Activated CD4-positive, alpha-beta T cell treated with anti-CD3 and anti-CD28 coated beads for 36 hours (primary cell): ENCODE results near the gene EPB41. TPM values are rescaled to one million over a fixed set of nuclear protein-coding genes. Genes with fewer than 3 reads are reported as not detected.
"Not testable (repeated sequence)": the region's sequence is repeated elsewhere in the genome, so short reads cannot be mapped to it uniquely, and the experiment has no call there.

Experiments used
- ATAC-seq: fragments of 200-7000 bp; cut with Tn5 transposase; one replicate; pipeline ENCODE4 v1.10.0; 2021; ENCODE audit warnings: mild to moderate bottlenecking, moderate library complexity
- CTCF ChIA-PET: fragments of 350-600 bp; sonication (Branson Sonifier 250); formaldehyde crosslinking; loops from one replicate; lab custom pipeline; 2021; ENCODE audit warnings: antibody characterized with exemption; lab: Charles Lee
- POLR2A ChIA-PET: fragments of 350-600 bp; sonication (Branson Sonifier 250); formaldehyde crosslinking; loops from one replicate; lab custom pipeline; 2021; ENCODE audit warnings: antibody characterized with exemption, inconsistent platforms; lab: Charles Lee
- DNase-seq: peaks from one replicate; pipeline ENCODE4 v3.0.0-alpha.2; 2020
- H3K27ac Mint-ChIP-seq: one replicate; pipeline ENCODE4 v1.8.0; 2021; ENCODE audit warnings: mixed read lengths
- H3K27me3 Mint-ChIP-seq: one replicate; pipeline ENCODE4 v1.8.0; 2021; ENCODE audit warnings: mixed read lengths
- H3K36me3 Mint-ChIP-seq: one replicate; pipeline ENCODE4 v1.8.0; 2021; ENCODE audit warnings: low read depth, mixed read lengths
- H3K4me1 Mint-ChIP-seq: one replicate; pipeline ENCODE4 v1.8.0; 2021; ENCODE audit warnings: mixed read lengths
- H3K4me3 Mint-ChIP-seq: one replicate; pipeline ENCODE4 v1.8.0; 2021; ENCODE audit warnings: mild to moderate bottlenecking, moderate library complexity, mixed read lengths
- H3K9me3 Mint-ChIP-seq: one replicate; pipeline ENCODE4 v1.8.0; 2021; ENCODE audit warnings: low read depth, mixed read lengths
- intact Hi-C, 2 experiments: fragments of 100-400 bp; cut with DNase I in 1 of 2; cut with micrococcal nuclease in 1 of 2; formaldehyde crosslinking; loops; one replicate each; pipeline versions ENCODE4 v1.14.2 to v1.15.1; 2022 to 2024; cut with DNase I, micrococcal nuclease
- total RNA-seq, 2 experiments: library from RNA; stranded (reverse); gene quantifications; one replicate each; pipeline ENCODE4 v1.2.3, GENCODE V29; 2021

EPB41 gene
- 100 to 1,000 TPM in 1 of 2 experiments, 10 to 100 TPM in 1; 75.5 to 130 TPM for total RNA-seq

DNA sequence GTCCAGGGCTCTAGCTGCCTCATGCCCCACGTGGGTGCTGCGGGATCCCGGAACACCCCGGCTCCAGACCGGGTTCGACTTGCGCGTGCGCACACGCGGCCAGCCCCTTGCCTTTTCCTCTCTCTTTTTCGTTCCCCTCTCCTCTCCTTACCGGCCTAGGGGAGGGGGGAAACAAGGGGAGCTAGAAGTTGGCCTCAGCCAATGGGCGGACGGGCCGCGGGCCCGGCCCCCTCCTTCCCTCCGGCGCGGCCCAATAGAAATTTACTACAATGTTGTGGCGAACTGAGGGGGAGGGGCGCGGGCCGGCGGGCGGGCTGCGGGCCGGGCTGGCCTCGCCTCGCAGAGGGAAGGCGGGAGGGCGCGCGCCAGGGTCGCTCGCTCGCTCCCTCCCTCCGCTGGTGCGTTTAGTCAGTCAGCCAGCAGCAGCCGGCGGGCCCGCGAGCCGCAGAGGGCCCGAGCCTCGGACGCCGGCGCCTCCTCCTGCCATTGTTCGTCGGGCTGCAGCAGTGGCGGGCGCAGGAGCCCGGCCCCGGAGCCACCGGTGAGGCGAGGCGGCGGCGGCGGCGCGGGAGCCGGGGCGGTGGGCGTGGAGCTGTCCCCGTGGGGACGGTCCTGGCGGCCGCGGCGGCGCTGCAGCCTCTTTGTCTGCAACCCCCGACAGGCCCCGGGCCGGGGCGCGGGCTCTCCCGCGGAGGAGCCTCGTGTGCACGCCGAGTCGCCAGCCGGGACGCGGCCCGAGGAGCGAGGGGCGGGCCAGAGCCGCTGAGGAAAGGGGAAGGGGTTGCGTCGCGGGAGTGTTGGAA, at the start of gene EPB41:
EPB41 (plus strand) TSS at position 342 of the 803 bp plus-strand sequence. CDS start 72,869 bp downstream, outside the sequence.
- Mint-ChIP-seq H3K9me3 (no peaks in the 10 kb centered on the region), H3K36me3 (peaks cover 5% of the 10 kb centered on the region), H3K27ac (peak within 1 kb of the TSS; percentile 93), H3K4me1 (peaks cover 47% of the 10 kb centered on the region), H3K27me3 (no peaks in the 10 kb centered on the region), H3K4me3 (peak within 1 kb of the TSS; percentile 86)
- POLR2A ChIA-PET = interaction anchor here (0.5 to 1.4 kb wide), 10 partner anchors 12 to 529 kb away, joined by 3 to 11 read pairs (median 3); partner anchors contain the start of genes RNU11 and SRSF4
- ATAC-seq (peak; percentile 84), DNase-seq (peak; percentile 94)
- CTCF ChIA-PET = interaction anchor here (0.6 to 2.2 kb wide), 10 partner anchors 10 to 118 kb away, joined by 3 to 13 read pairs (median 4); no protein-coding TSS in a partner anchor
- intact Hi-C loops = loop anchor here (1.0 to 2.0 kb wide), 12 partner anchors 12 to 271 kb away; partner anchors contain the start of genes SRSF4 (in 1 of the 2), TAF12 (in 1 of the 2) and YTHDF2 (in 1 of the 2)

DNA sequence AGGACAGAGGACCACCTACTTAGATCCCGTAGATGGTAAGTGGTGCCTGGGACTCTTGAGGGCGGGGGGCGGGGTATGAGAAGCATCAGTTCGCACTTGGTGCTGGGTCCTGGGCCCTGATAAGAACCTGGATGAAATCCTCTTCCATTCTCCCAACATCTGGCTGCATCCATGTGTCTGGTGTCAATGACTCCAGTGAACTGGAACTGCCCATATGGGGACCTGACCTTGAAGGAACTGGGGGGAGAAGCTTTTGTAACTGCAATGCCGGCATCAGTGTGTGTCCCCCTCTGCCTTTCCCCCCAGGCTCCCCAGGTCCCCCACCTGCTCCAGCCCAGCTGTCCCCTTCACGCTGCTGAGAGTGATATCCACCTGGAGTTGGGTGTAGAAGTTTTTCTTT, 49.7 kb upstream of the EPB41 start:
- H3K27ac Mint-ChIP-seq = no peak overlapping the region
- ChIA-PET CTCF (no interaction called here), POLR2A (no interaction called here)
- no peak for ATAC-seq
- H3K9me3 Mint-ChIP-seq = no peaks in the 10 kb centered on the region
- H3K36me3 Mint-ChIP-seq = no peaks in the 10 kb centered on the region
- no peak for DNase-seq
- no peaks in the 10 kb centered on the region for H3K4me1 Mint-ChIP-seq
- no peak overlapping the region for H3K4me3 Mint-ChIP-seq
- intact Hi-C loops = no loop called here
- H3K27me3 Mint-ChIP-seq = peaks cover 3% of the 10 kb centered on the region

DNA sequence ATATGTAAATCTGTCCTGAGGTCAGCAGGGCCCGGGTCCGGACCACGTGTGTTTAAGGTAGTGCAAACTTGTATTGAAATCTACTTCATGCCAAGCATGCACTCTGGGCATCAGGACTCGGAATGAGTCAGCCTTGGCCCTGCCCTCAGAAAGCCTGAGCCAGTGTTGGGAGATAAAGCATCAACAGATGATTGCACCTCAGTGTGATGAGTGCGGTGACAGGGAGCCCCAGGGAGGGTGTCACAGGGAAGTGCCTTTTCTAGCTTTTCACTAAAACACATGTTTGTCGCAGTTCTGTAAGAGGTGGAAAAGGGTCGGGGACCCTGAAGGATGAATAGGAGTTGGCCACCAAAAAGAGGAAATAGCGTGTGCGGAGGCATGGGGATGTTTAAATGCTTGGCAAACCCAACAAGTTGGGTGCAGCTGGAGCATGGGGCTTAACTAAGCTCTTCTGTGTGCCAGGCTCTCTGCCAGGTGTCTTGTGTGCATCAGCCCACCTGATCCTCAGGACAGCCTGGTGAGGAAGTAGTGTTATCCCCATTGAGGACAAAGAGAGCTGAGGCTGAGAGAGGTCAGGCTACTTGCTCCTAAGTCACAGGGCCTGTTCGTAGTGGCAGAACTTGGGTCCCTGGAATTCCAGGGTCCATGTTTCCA, 48.2 kb upstream of the EPB41 start:
- H3K4me3 Mint-ChIP-seq = no peak overlapping the region
- intact Hi-C loops = no loop called here
- CTCF ChIA-PET = interaction anchor here (0.6 to 1.5 kb wide), 3 partner anchors 11 to 316 kb away, joined by 3 to 11 read pairs (median 5); no protein-coding TSS in a partner anchor
- POLR2A ChIA-PET = no interaction called here
- H3K9me3 Mint-ChIP-seq = no peaks in the 10 kb centered on the region
- H3K36me3 Mint-ChIP-seq = no peaks in the 10 kb centered on the region
- H3K4me1 Mint-ChIP-seq = no peaks in the 10 kb centered on the region
- DNase-seq (no peak), ATAC-seq (no peak)
- H3K27ac Mint-ChIP-seq = no peak overlapping the region
- peaks cover 3% of the 10 kb centered on the region for H3K27me3 Mint-ChIP-seq

DNA sequence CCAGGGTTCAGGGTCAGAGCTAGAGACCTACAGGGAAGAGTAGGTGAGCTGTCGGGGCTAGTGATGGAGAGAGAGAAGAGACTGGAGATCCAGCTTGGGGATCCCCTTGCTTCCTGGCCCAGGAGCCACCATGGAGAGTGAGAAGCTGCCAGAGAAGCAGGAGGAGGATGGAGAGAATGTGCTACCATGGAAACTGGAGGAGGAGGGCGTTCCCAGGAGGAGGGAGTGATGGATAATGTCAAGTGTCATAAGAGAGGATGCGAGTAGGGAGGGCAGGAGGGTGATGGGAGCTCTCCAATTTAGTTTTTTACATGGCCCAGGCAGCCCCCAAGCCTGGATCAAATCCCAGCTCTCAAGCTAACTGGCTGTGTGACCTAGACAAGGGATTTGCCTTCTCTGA, 46.5 kb upstream of the EPB41 start:
- H3K9me3 Mint-ChIP-seq = no peaks in the 10 kb centered on the region
- no peak for DNase-seq

DNA sequence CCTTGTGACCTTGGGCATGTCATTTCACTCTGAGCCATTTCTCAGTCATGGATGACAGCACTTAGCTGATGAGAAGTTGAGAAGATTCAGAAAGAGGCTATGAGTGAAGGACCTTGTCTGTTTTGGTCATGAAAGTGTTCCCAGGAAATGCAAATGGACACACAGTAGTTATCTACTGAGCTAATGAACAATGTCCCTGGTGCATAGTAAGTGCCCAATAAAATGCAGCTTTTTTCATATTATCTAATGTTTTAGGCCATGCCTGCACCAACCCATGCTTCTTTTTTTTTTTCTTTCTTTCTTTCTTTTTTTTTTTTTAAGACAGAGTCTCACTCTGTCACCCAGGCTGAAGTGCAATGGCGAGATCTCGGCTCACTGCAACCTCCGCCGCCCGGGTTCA, 44.4 kb upstream of the EPB41 start:
- Mint-ChIP-seq H3K4me3 (no peak overlapping the region), H3K36me3 (no peaks in the 10 kb centered on the region), H3K27me3 (peaks cover 3% of the 10 kb centered on the region), H3K27ac (no peak overlapping the region), H3K9me3 (no peaks in the 10 kb centered on the region), H3K4me1 (no peaks in the 10 kb centered on the region)
- intact Hi-C loops = no loop called here
- ChIA-PET POLR2A (no interaction called here), CTCF (interaction anchor here (1.3 to 1.6 kb wide), 2 partner anchors 10 to 133 kb away, joined by 3 to 4 read pairs; partner anchors contain the start of gene YTHDF2)
- no peak for DNase-seq
- no peak for ATAC-seq

More for the DNA sequence above, 46.5 kb upstream of the EPB41 start:
- POLR2A ChIA-PET = no interaction called here
- no peak overlapping the region for H3K27ac Mint-ChIP-seq
- no peaks in the 10 kb centered on the region for H3K36me3 Mint-ChIP-seq
- CTCF ChIA-PET = interaction anchor here (1.0 to 1.2 kb wide), 2 partner anchors 9 kb away, joined by 4 to 8 read pairs; no protein-coding TSS in a partner anchor
- intact Hi-C loops = no loop called here
- peaks cover 3% of the 10 kb centered on the region for H3K27me3 Mint-ChIP-seq
- ATAC-seq = no peak
- no peak overlapping the region for H3K4me3 Mint-ChIP-seq
- no peaks in the 10 kb centered on the region for H3K4me1 Mint-ChIP-seq

DNA sequence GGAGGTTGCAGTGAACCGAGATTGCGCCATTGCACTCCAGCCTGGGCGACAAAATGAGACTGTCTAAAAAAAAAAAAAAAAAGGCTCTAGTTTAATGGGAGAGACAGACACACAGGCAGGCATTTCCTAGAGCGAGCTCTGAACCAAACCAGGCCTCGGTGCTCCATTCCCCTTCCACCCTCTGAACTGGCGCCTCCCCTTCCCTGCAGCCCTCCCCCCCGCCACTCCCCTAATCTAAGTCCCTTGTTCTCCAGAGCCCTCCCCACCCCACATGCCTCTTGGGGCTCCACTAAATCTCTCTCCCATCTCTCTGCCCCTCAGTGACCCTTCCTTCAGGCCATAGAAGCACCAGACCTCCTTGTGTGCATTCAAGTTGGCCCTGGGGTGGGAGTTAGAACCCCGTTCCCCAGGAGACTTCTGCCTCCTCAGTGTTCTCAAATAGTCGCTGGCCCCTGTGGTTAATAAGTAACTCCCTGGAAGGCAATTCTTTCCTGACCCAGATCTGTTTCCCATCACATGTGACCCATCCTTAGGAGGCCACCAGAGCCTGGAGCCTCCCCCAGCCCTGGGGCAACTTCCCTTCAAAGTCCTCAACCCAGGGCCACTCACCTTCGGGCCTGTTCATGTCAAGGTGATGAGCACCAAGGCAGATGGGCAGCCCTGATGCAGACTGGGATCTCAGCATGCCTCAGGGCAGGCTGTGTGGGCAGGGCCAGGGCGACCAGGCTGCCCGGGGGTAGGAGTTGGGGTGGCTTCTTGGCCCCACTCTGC, 42.6 kb upstream of the EPB41 start:
- ATAC-seq = no peak
- H3K27ac Mint-ChIP-seq = no peak overlapping the region
- H3K4me1 Mint-ChIP-seq = peaks cover under 1% of the 10 kb centered on the region
- CTCF ChIA-PET = interaction anchor here (1.0 kb wide), 1 partner anchor 10 kb away, joined by 3 read pairs; no protein-coding TSS in a partner anchor
- intact Hi-C loops = no loop called here
- H3K9me3 Mint-ChIP-seq = no peaks in the 10 kb centered on the region
- peaks cover 3% of the 10 kb centered on the region for H3K27me3 Mint-ChIP-seq
- no peaks in the 10 kb centered on the region for H3K36me3 Mint-ChIP-seq
- H3K4me3 Mint-ChIP-seq = no peak overlapping the region
- DNase-seq = no peak
- POLR2A ChIA-PET = no interaction called here

DNA sequence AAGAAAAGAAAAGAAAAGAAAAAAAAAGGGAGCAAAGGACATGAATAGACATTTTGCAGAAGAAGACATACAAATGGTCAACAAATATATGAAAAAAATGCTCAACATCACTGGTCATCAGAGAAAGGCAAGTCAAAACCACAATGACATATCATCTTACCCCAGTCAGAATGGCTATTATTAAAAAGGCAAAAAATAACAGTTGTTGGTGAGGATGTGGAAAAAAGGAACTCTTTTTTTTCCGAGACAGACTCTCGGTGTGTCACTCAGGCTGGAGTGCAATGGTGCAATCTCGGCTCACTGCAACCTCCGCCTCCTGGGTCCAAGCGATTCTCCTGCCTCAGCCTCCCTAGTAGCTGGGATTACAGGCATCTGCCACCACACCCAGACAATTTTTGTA, 39.2 kb upstream of the EPB41 start:
- ChIA-PET POLR2A (interaction anchor here (0.6 kb wide), 1 partner anchor 608 kb away, joined by 5 read pairs; no protein-coding TSS in a partner anchor), CTCF (interaction anchor here (0.6 to 10.7 kb wide), 8 partner anchors 10 to 781 kb away, joined by 3 to 284 read pairs (median 5); no protein-coding TSS in a partner anchor)
- not testable (repeated sequence) for ATAC-seq, DNase-seq, H3K36me3 Mint-ChIP-seq, H3K27me3 Mint-ChIP-seq, H3K4me3 Mint-ChIP-seq, H3K27ac Mint-ChIP-seq, H3K9me3 Mint-ChIP-seq, H3K4me1 Mint-ChIP-seq
- intact Hi-C loops = loop anchor here in 1 of 2 experiments (5.0 kb wide), 1 partner anchor 233 kb away; the partner anchor contains the start of gene TAF12

DNA sequence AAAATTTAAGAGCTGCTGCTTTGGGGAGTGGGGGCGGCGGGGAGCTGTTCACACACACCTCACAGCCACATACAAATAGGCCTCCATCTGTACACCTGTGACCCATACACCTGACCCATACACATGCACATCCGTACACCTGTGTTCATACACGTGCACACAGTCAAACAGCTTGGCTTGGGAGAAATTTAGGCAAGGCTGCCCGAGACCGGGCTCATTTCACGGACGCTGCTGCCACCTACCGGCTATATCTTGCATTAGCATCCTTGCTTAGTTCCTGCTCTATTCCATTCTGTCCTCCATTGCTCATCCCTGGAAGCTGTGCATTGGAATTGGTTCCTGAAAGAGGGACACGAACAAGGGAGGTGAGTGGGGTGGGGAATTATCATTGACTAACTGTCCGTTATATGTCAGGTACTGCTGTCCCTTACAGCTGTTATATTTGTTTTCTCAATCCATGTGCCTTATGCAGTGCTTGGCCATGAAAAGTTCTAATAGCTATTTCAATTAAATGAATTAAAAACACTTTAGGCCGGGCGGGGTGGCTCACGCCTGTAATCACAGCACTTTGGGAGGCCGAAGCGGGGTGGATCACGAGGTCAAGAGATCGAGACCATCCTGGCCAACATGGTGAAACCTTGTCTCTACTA, 37.1 kb upstream of the EPB41 start:
- peak; percentile 86 for DNase-seq
- Mint-ChIP-seq H3K36me3 (no peaks in the 10 kb centered on the region), H3K27me3 (no peaks in the 10 kb centered on the region), H3K4me3 (no peak overlapping the region), H3K9me3 (no peaks in the 10 kb centered on the region), H3K4me1 (peaks cover 10% of the 10 kb centered on the region), H3K27ac (no peak overlapping the region)
- intact Hi-C loops = loop anchor here (1.0 to 5.0 kb wide), 7 partner anchors 92 to 518 kb away; partner anchors contain the start of gene TAF12 (in 1 of the 2)
- CTCF ChIA-PET = interaction anchor here (0.5 to 10.7 kb wide), 80 partner anchors 8 to 721 kb away, joined by 3 to 284 read pairs (median 4); partner anchors contain the start of genes GMEB1 and MED18
- POLR2A ChIA-PET = interaction anchor here (0.6 to 0.9 kb wide), 4 partner anchors 42 to 367 kb away, joined by 3 to 6 read pairs (median 4); no protein-coding TSS in a partner anchor
- ATAC-seq = peak; percentile 70

DNA sequence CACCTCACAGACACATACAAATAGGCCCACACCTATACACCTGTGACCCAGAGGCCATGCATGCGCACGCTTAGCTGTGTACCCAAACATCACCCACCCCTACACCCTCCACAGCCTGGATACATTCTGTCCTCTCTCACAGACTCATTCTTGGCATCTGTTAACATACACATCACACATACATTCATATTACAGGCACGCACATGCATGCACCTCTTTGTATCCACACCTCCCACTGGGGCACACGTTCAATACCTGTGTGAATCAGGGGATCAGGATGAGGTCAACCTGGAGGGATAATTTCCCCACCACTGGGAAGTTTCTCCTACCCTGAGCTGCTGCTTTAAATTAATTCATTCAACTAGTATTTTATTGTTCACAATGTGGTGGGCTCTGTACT, 35.6 kb upstream of the EPB41 start:
- peaks cover 10% of the 10 kb centered on the region for H3K4me1 Mint-ChIP-seq
- no peaks in the 10 kb centered on the region for H3K27me3 Mint-ChIP-seq
- ChIA-PET POLR2A (interaction anchor here (0.5 kb wide), 1 partner anchor 102 kb away, joined by 3 read pairs; no protein-coding TSS in a partner anchor), CTCF (interaction anchor here (1.3 to 10.7 kb wide), 8 partner anchors 12 to 519 kb away, joined by 4 to 284 read pairs (median 11); no protein-coding TSS in a partner anchor)
- DNase-seq (no peak), ATAC-seq (no peak)
- H3K27ac Mint-ChIP-seq = no peak overlapping the region
- no peak overlapping the region for H3K4me3 Mint-ChIP-seq
- intact Hi-C loops = loop anchor here in 1 of 2 experiments (5.0 kb wide), 1 partner anchor 236 kb away; the partner anchor contains the start of gene TAF12
- no peaks in the 10 kb centered on the region for H3K9me3 Mint-ChIP-seq
- H3K36me3 Mint-ChIP-seq = no peaks in the 10 kb centered on the region
